K562 (cell line): ENCODE measurements around the gene ALG9. TPM values are rescaled to one million over a fixed set of nuclear protein-coding genes. Genes with fewer than 3 reads are reported as not detected.
A peak's percentile ranks its signal among the peaks of the same experiment; 100 is the strongest.

Experiments
- ATAC-seq: fragments of 200-7000 bp; cut with Tn5 transposase; 3 replicates; pipeline ENCODE4 v1.9.1; 2020; ENCODE audit warnings: moderate library complexity
- BruUV-seq: library from RNA; stranded (reverse); fragments of 400-500 nt; replicated peaks from 2 replicates; lab custom pipeline; 2021; lab: Mats Ljungman, UMichigan
- CTCF ChIA-PET: fragments of 300-600 bp; formaldehyde crosslinking; extraction: SDS; loops from one replicate; lab custom pipeline; 2021; ENCODE audit warnings: low intra/inter-chr PET ratio; lab: Yijun Ruan, JAX
- POLR2A ChIA-PET: fragments of 300-600, 350-650 bp; sonication (Branson Sonifier 250); formaldehyde crosslinking; extraction: SDS; loops from one replicate; lab custom pipeline; 2021; ENCODE audit warnings: antibody characterized with exemption, inconsistent platforms; lab: Yijun Ruan, JAX
- DNase-seq, 4 experiments: peaks; one replicate each; pipeline versions ENCODE4 v3.0.0 to v3.0.0-alpha.2; 2011 to 2018; ENCODE audit warnings: low spot score in 3 of 4, mixed read lengths in 3 of 4; ENCODE audit errors: extremely low read depth in 1 of 4
- FAIRE-seq: peaks from 2 replicates; lab custom pipeline; 2011; peaks lifted over from hg19 to GRCh38; lab: Jason Lieb, UNC
- H2AFZ ChIP-seq: 2 replicates; pipeline ENCODE4 v1.6.0; 2011; ENCODE audit warnings: low read depth, low read length, control low read depth, inconsistent platforms
- H3K27ac ChIP-seq: fragments of 200-600 bp; 3 replicates; pipeline ENCODE4 v1.8.0; 2011; ENCODE audit warnings: low read depth, mild to moderate bottlenecking, control low read depth, inconsistent platforms, low read length, moderate library complexity, mixed read lengths; ENCODE audit errors: extremely low read depth
- H3K27me3 ChIP-seq, 2 experiments: fragments of 300-600 bp in 1 of 2; 2 replicates in 1 of 2; 3 replicates in 1 of 2; pipeline versions ENCODE4 v1.6.0 to v1.8.0; 2011; ENCODE audit warnings: inconsistent platforms in 2 of 2, low read length in 2 of 2, mild to moderate bottlenecking in 1 of 2, mixed read lengths in 1 of 2, moderate library complexity in 1 of 2; ENCODE audit not compliant: control insufficient read depth in 2 of 2, insufficient read depth in 2 of 2
- H3K36me3 ChIP-seq: fragments of 300-600 bp; 3 replicates; pipeline ENCODE4 v1.8.0; 2011; ENCODE audit warnings: mild to moderate bottlenecking, low read length, inconsistent platforms; ENCODE audit not compliant: control insufficient read depth, insufficient read depth
- H3K4me1 ChIP-seq, 2 experiments: fragments of 200-600 bp in 1 of 2; replicated peaks in 1 of 2; 2 replicates in 1 of 2; 3 replicates in 1 of 2; pipeline versions ENCODE4 v1.5.1 to v1.8.0; 2011; ENCODE audit warnings: inconsistent platforms in 2 of 2, low read length in 2 of 2, mild to moderate bottlenecking in 1 of 2, mixed read lengths in 1 of 2, moderate library complexity in 1 of 2; ENCODE audit not compliant: control insufficient read depth in 2 of 2, insufficient read depth in 2 of 2
- H3K4me2 ChIP-seq: 2 replicates; pipeline ENCODE4 v1.6.1; 2011; ENCODE audit warnings: low read length, control low read depth, inconsistent platforms, mixed read lengths; ENCODE audit not compliant: insufficient read depth
- H3K4me3 ChIP-seq: fragments of 200-600 bp; sonication (generic), shearing (Covaris generic); 2 replicates; pipeline ENCODE4 v1.5.1; 2016; ENCODE audit warnings: control low read depth, inconsistent platforms
- H3K79me2 ChIP-seq: fragments of 200-600 bp; 3 replicates; pipeline ENCODE4 v1.8.0; 2011; ENCODE audit warnings: low read length, inconsistent platforms; ENCODE audit not compliant: control insufficient read depth, insufficient read depth
- H3K9ac ChIP-seq, 2 experiments: 2 replicates each; pipeline versions ENCODE4 v1.6.0 to v1.6.1; 2011; ENCODE audit warnings: low read depth in 2 of 2, low read length in 2 of 2, control low read depth in 1 of 2, inconsistent platforms in 1 of 2, mild to moderate bottlenecking in 1 of 2, mixed read lengths in 1 of 2; ENCODE audit not compliant: insufficient read depth in 1 of 2
- H3K9me1 ChIP-seq: one replicate; pipeline ENCODE4 v1.6.0; 2011; ENCODE audit warnings: inconsistent platforms, mild to moderate bottlenecking, low read length, moderate library complexity; ENCODE audit not compliant: control insufficient read depth, insufficient read depth
- H3K9me3 ChIP-seq: replicated peaks from 2 replicates; pipeline ENCODE4 v1.5.1; 2011; ENCODE audit warnings: low read depth, low read length, inconsistent platforms; ENCODE audit not compliant: control insufficient read depth, insufficient read depth
- H4K20me1 ChIP-seq: replicated peaks from 2 replicates; pipeline ENCODE4 v1.6.1; 2011; ENCODE audit warnings: low read length, inconsistent platforms, mixed read lengths; ENCODE audit not compliant: control insufficient read depth, insufficient read depth
- AFF4 ChIP-seq: sonication (generic); formaldehyde crosslinking; IDR thresholded peaks from 2 replicates; pipeline ENCODE4 v1.8.0; 2023; ENCODE audit warnings: mild to moderate bottlenecking, missing genetic modification reagents
- CTCF ChIP-seq, 3 experiments: IDR thresholded peaks in 2 of 3; conservative IDR thresholded peaks in 1 of 3; 2 replicates each; pipeline ENCODE4 v1.5.1; 2011 to 2012; ENCODE audit warnings: low read length in 3 of 3, mild to moderate bottlenecking in 3 of 3, control low read depth in 2 of 3, improper control_type of control experiment in 1 of 3, inconsistent platforms in 1 of 3, low read depth in 1 of 3, mixed read lengths in 1 of 3, moderate library complexity in 1 of 3; ENCODE audit not compliant: insufficient read depth in 2 of 3
- ETV1 ChIP-seq: fragments of 450-650 bp; conservative IDR thresholded peaks from 2 replicates; pipeline ENCODE4 v1.6.1; 2016; ENCODE audit warnings: missing genetic modification characterization, control low read depth, low read depth, missing compliant biosample characterization
- MEIS2 ChIP-seq: fragments of 450-650 bp; IDR thresholded peaks from 2 replicates; pipeline ENCODE4 v1.6.1; 2014; ENCODE audit warnings: mild to moderate bottlenecking; ENCODE audit not compliant: partially characterized antibody
- PKNOX1 ChIP-seq: fragments of 450-650 bp; IDR thresholded peaks from 2 replicates; pipeline ENCODE4 v1.6.1; 2016
- RAD21 ChIP-seq, 2 experiments: fragments of 250-450 bp in 1 of 2; fragments of 450-650 bp in 1 of 2; sonication (Bioruptor Pico) in 1 of 2; formaldehyde crosslinking in 1 of 2; IDR thresholded peaks in 1 of 2; conservative IDR thresholded peaks in 1 of 2; 2 replicates each; pipeline versions ENCODE4 v1.4.0 to v1.8.0; 2020 to 2022; ENCODE audit warnings: mild to moderate bottlenecking in 2 of 2, moderate library complexity in 1 of 2
- ZBTB26 ChIP-seq: fragments of 450-650 bp; formaldehyde crosslinking; IDR thresholded peaks from 2 replicates; pipeline ENCODE4 v1.4.0; 2022; ENCODE audit warnings: missing genetic modification characterization
- ZHX1 ChIP-seq: fragments of 150-350 bp; conservative IDR thresholded peaks from 2 replicates; pipeline ENCODE4 v1.6.1; 2014; ENCODE audit warnings: low read length
- ZNF232 ChIP-seq: sonication (generic); formaldehyde crosslinking; IDR thresholded peaks from 2 replicates; pipeline ENCODE4 v1.8.0; 2022; ENCODE audit warnings: mild to moderate bottlenecking, missing genetic modification reagents
- ZNF3 ChIP-seq: fragments of 250-450 bp; sonication (Bioruptor Pico); IDR thresholded peaks from 2 replicates; pipeline ENCODE4 v1.5.0; 2021; ENCODE audit warnings: mild to moderate bottlenecking, moderate library complexity
- WGBS: fragments of 100-300 bp; shearing (Covaris generic); methylation state at CpG from one replicate; pipeline ENCODE4 v1.1.6; 2016; ENCODE audit warnings: low coverage, mixed read lengths; ENCODE audit not compliant: insufficient coverage; ENCODE audit errors: missing lambda C conversion rate; 5-methylcytosine and 5-hydroxymethylcytosine counted together
- in situ Hi-C: fragments of 300-500 bp; cut with MboI; formaldehyde crosslinking; loops from 4 replicates; pipeline ENCODE4 v1.15.0; 2018; ENCODE audit warnings: inconsistent platforms, mixed read lengths
- intact Hi-C: fragments of 100-400 bp; cut with micrococcal nuclease; formaldehyde crosslinking; loops from 2 replicates; pipeline ENCODE4 v1.14.2; 2022
- polyA plus RNA-seq, 8 experiments: library from polyadenylated mRNA; depleted of rRNA in 4 of 8; stranded (reverse) in 5 of 8; unstranded in 3 of 8; fragments of >200 nt; fragmentation: Nextera tagmentation in 2 of 8; fragmentation: Illumina TruSeq in 1 of 8; extraction: Ambion mirVana in 2 of 8; extraction: Trizol in 1 of 8; gene quantifications; 2 replicates each; pipeline versions ENCODE4 v1.2.1 to v1.2.3, GENCODE V29; 2011 to 2014; ENCODE audit warnings: inconsistent platforms in 1 of 8, missing spikeins in 1 of 8
- total RNA-seq, 7 experiments: library from RNA; depleted of rRNA in 6 of 7; stranded (reverse); fragments of >200 nt in 6 of 7; fragmentation: Illumina TruSeq in 2 of 7; extraction: Trizol in 2 of 7; gene quantifications; 2 replicates each; pipeline versions ENCODE4 v1.2.1 to v1.2.3, GENCODE V29; 2011 to 2021; ENCODE audit warnings: low replicate concordance in 1 of 7

ALG9 gene
- total and polyA plus RNA-seq, 9 of the 15 experiments (the other 6 are each of a cell fraction or from before 2014, with no cell fraction given), result 11.5 to 40.5 (median 24.9) TPM

- DNase-seq, result peak in 1 of 4 experiments; percentile 16
- Histone ChIP-seq H3K9me3 (no peaks in the 10 kb centered on the region), H3K4me3 (no peak overlapping the region), H3K79me2 (no peaks in the 10 kb centered on the region), H4K20me1 (no peaks in the 10 kb centered on the region), H2AFZ (no peak overlapping the region), H3K36me3 (peaks cover 24% of the 10 kb centered on the region; the same call in 2 of the 3 replicates), H3K4me1 (no peaks in the 10 kb centered on the region), H3K9ac (no peak overlapping the region), H3K9me1 (no peaks in the 10 kb centered on the region), H3K27ac (no peak overlapping the region), H3K27me3 (no peaks in the 10 kb centered on the region), H3K4me2 (no peak overlapping the region)
- ATAC-seq, result no peak
- in situ Hi-C loops (no loop called here), intact Hi-C loops (no loop called here)
- POLR2A ChIA-PET, result interaction anchor here (1.1 kb wide), 1 partner anchor 67 kb away, joined by 3 read pairs; the partner anchor contains the start of gene PPP2R1B
- CTCF ChIA-PET, result interaction anchor here (1.4 kb wide), 2 partner anchors 247 to 268 kb away, joined by 4 to 6 read pairs; no protein-coding TSS in a partner anchor
- FAIRE-seq, result no peak
- WGBS, result 42% methylated on average over 4 of the region's 4 CpGs
- BruUV-seq, result no TSS peak
- TF ChIP-seq MEIS2 (peak; percentile 73), ETV1 (tag) (no peak), ZNF232 (no peak), ZBTB26 (CRISPR knock-in tag) (no peak), ZNF3 (CRISPR knock-in tag) (no peak), CTCF (IDR thresholded peaks at IDR 0.05 in 2 of 3, conservative IDR thresholded peaks at IDR 0.05 in 1 of 3; ENCODE audit: insufficient read depth in 2 of 3, low read depth in 1 of 3, low read length in 3 of 3) (peak in 2 of 3 experiments; percentile 14 to 37; a peak in 2 of 6 replicates), RAD21 (CRISPR knock-in tag; conservative IDR thresholded peaks at IDR 0.05 in 1 of 2, IDR thresholded peaks at IDR 0.05 in 1 of 2) (peak in 1 of 2 experiments; percentile 54; a peak in 3 of 4 replicates), ZHX1 (no peak), AFF4 (no peak), PKNOX1 (peak; percentile 54; the same call in 1 of the 2 replicates)
These were observed 37.9 kb downstream of the ALG9 start for GRCh38 chr11:111833524-111833923.
